Central memory CD4-positive, alpha-beta T cell (primary cell): Measurements from ENCODE around the gene RGS17.
"Not testable (repeated sequence)": the region's sequence is repeated elsewhere in the genome, so short reads cannot be mapped to it uniquely, and the experiment has no call there.

Source experiments
- DNase-seq: peaks from one replicate; pipeline ENCODE4 v3.0.0; 2022
- total RNA-seq, 3 experiments: gene quantifications; one replicate each; lab custom pipeline; 2026; lab: John Stamatoyannopoulos, UW

RGS17 gene, protein sequence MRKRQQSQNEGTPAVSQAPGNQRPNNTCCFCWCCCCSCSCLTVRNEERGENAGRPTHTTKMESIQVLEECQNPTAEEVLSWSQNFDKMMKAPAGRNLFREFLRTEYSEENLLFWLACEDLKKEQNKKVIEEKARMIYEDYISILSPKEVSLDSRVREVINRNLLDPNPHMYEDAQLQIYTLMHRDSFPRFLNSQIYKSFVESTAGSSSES
- total RNA-seq, result 0 to 0.05 (median 0) reads per million in 3 experiments

DNA sequence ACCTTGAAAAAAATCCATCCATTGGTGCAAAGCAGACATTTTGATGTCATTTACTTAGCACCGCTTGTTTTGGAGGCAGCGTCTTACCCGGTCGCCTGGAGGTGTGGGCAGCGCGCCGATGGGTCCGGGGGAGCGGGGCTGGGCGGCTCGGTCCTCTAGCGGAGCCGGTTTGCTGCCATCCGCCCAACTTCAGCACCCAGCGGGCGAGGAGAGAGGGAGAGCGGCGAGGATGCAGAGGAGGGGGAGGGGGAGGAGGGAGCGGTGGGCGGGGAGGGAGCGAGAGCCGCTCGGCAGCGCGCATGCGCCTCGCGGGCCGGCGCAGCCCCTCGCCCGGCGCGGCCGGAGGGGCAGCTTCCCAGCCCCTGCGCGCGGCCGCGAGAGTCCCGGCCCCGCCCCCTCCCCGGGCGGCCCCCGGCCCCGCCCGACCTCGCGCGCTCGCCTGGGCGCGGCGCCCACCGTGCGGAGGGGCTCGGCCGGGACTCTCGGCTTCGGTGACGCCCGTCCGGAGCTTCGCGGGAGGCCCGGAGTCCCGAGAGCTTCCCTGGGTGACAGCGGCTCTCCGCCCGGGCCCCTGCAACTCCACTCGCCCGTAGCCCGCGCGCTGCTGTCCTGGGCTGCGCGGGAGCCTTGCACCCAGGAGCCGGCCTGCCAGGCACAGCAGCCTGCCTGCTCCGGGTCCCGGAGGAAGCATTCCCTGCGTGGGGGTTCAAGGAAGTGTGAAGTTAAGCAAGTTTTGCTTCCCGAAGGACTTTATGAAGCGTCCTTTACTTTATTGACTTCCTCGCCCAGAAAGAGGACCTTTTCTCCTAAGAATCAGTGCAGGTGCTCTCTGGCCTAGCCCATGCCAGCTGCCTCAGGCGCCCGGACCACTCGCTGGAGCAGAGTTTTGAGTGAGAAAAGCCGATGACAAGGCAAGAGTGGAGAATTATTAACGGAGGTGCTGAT is at the start of gene RGS17:
Gene RGS17 (minus strand): TSS at position 246 of the 945 bp plus-strand sequence. CDS start 87,264 bp downstream, outside the sequence.
- no peak for DNase-seq

DNA sequence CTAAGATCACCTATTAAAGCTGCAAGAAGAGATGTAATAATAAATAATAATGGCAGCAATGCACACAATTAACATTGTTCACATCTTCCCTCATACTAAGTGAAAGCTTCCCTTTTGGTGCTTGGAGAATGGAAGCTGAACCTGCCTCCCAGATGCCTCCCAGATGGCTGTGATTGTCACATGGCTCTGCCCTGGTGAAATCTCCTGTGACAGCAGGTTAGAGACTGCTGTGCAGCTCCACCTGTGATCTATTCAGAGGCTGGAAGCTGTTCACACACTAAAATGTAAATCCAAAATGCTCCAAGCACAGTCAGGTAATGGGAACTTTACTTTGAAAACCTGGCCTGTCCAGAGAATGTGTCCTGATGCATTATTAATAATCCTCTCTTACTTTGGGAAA is 41.7 kb upstream of the RGS17 start:
- no peak for DNase-seq

DNA sequence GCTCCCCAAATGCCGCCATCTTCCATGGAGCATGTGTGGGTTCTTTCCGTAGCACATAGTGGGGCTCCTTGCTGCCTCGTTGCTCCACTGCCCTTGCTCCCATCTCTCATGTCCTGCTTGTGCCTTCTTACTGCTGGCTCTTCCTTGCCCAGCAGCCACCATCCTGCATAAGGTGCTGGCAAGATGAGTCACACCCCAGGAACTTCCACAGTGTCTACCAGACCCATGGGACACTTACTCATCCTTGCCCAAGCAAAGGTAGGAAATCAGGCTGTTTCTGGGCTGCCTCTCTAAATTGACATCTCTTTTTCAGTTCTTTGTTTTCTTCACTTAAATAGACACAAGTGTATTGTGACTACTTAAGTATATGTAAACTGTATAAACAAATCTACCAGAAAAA is 39.4 kb upstream of the RGS17 start:
- no peak for DNase-seq

DNA sequence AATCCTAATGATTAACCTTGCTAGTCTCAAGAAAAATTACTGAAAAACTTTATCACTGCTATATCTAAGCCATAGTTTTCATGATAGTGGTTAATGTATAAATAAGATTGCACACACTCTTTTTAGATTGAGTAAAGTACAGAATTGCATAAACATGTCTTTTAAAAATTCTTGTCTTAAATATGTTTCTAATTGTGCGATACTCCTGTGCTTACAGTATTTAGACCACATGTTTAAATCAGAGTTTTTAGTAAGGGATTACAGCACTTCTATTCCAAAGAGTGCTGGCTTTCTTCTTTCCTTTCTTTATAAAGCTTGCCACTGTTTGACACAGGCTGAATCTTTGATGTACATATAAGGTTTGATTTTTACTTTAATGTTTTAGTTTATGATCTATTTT is 36.8 kb upstream of the RGS17 start:
- DNase-seq, result no peak

DNA sequence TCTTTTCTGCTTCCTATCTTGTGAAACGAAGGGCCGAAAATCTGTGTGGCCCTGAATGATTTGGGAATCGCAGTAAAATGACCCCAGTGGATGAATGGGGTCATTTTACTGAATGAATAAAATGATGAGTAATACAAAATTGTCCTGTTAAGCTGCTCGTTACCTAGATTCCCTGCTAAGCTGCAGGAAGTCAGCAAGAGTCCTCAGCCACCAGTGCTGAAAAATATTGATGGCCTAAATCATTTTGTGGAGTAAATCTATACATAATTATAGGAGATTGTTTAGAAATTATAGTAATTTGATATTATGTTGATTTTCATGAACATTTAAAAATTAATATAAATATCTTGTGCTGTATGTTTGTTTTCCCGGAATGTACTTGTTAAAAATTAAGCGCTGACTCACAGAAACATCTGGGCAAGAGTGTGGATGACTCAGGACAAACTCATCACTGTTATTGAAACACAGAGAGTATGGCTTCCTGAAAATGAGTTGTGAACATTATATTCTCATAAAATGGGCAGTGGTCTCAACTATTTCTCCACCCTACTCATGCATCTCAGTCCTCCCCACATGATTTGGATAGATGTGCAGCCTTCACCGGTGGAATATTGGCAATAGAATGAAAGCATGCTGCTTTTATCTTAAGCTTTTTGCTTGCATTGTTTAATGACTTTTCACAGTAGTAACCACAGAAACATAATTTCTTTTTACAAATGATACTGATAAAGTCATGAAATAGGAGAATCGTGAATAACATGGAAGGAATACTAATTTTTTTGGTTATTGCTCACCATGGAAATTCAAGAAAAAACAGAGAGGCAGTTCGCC is 36.2 kb upstream of the RGS17 start:
- DNase-seq, result no peak

DNA sequence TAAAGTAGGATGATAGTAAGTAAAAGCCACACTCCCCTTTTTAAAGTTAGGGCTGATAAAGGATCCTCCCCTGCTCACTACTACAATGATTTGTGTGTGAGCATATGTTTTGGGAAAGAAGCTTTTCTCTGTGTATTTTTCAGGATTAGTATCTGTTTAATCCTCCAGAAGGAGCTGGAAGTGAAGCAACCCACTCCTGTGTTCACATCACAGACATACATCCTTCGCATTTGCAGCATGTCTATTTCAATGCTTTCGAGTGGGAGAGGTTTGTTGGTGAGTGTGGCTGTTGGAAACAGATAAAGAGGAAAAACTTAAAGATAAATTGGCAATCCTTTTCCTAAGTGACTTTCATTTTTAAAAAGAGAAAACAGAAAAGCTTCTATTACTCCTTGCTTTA is 31.6 kb upstream of the RGS17 start:
- DNase-seq, result no peak

DNA sequence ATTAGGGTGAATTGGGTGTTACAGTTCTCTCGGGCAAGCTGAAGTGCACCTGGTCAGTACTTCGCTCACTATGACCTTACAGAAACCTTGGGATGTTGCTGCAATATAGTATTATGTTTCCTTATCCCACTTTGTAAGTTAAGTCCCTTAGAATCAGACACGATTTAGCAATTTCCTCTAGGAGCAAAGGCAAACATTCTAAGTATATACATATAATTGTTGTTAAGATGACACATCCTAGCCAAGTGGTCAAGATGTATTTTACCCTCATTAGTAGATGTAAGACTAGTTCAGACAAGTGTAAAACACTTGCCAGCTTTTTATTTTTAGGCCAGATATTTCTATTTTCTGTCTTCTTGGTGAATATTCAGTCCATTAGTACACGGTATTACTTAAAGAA is 31.1 kb upstream of the RGS17 start:
- DNase-seq, result no peak

DNA sequence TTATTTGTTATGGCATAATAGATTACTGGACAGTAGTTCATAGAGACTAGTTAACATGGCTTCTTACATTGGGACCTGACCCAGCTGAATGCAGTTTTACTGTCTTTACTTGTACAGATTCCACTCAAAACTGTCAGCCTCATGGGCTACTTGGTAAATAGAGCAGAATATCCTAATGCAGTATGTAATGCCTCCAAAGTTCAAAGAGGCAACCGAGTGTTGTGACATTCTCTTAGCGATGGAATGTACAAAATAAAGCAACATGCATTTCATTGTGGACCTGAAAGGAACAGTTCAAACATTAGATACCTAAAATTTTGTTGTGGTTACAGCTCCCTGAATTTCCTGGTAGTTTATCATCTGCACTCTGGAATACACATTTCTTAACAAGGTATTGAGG is 29.1 kb upstream of the RGS17 start:
- DNase-seq, result no peak

DNA sequence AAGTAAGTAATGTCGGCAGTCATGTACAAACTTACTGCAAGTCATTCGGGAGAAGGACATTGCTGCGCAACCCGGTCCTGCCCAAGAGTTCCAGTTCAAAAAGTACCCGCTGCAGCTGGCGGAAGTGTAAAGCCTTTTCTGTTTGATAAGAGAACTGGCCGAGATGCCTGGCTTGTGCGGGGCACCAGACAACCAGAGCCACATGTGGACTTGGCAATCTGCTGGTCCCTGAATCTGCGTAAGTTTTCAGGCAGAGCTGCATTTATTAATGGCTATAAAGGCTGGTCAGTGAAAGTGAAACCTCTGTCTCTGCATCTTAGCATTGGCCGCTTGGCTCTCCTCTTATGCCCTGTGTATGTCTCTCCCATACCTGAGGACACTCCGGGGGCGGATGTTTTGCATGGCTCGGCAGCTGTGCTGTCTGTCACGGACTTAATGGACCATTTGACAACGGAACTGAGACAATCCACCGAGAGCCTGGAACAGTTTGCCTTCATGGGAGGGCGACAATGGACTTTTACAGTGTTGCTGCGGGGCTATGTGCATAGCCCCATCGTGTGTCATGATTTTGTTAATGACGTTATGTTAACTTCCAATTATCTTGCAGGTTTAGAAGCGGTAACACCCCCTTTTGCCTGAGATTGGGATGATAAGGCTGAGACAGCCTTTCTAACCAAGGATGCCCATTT is 19.8 kb upstream of the RGS17 start:
- no peak for DNase-seq

DNA sequence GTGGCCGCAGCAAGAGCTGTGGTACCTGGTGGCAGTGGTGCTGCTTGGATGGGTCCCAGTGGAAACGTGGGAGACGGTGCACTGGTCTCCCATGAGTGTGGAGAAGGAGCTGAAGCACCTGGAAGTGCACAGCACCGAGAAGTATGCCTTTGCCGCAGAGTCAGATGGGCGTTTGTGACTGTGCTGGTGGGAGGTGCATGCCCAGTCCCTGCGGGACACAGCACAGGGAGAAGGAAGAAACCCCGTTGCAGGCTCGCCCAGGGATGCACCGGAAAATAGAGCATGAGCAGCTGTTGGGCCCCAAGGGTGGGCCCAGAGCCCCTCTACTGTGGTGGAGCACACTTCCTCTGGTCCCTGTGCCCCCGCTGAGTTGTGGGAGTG is 19.3 kb upstream of the RGS17 start:
- no peak for DNase-seq

DNA sequence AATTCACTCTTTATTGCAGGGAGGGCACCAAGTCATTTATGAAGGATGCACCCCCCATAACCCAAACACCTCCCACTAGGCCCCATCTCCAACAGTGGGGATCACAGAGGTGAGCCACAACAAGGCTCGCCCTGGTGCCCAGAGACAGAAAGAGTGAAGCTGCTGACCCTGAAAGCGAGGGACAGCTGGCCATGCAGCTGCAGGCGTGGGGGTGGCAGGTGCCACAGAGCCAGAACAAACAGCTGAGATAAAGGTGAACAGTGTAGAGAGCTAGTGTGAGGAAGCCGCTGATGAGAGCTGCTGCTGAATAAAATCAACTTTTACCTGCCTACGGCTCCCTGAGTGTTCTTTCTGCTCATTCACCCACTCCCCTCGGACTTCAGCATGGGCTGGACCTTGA is 18.8 kb upstream of the RGS17 start:
- no peak for DNase-seq

DNA sequence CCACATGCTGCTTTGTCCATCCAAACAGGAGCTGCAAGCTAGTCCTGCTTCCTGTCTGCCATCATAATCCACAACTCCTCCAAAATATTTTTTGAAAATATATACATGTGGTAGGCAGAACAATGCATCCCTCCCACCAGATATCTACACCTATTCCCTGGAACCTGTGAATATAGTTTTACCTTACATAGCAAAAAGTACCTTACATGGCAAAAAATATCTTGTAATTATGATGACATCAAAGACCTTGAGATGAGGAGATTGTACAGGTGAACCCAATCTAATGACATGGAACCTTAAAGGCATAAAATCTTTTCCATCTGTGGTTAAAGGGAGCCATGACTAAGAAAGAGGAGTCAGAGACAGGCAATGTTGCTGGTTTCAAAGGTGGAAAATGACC is 15.3 kb upstream of the RGS17 start:
- no peak for DNase-seq

DNA sequence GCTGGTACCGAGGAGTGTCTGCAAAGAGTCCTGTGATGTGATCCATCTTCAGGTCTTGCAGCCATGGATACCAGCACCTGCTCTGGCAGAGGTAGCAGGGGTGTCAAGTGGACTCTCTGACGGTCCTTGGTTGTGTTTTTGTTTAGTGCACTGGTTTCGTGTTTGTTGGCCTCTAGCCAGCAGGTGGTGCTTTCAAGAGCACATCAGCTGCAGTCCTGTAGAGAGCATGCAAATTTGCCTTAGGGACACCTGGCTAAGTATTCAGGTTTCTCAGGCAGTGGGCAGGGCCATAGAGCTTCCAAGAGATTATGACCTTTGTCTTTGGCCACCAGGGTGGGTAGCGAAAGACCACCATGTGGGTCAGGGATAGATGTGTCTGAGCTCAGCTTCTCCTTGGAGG is 14.5 kb upstream of the RGS17 start:
- no peak for DNase-seq

DNA sequence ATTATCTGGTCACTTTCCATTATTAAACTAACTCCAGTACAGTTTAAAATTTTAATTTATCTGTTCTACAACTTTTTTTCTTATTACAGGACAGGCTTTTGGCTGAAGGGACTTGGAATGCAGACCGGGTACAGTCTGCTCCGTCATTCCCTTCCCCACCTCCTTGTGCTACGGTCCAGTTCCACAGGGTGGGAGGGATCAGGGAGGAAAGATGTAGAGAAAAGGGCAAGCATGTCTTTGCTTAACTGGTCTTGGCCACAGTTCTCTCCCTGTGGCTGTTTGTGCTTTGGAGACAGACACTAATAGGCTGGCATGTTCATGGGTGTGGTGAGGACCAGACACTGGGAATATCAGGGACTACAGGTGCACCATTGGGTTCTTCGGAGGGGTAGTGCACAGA is 12.1 kb upstream of the RGS17 start:
- no peak for DNase-seq

DNA sequence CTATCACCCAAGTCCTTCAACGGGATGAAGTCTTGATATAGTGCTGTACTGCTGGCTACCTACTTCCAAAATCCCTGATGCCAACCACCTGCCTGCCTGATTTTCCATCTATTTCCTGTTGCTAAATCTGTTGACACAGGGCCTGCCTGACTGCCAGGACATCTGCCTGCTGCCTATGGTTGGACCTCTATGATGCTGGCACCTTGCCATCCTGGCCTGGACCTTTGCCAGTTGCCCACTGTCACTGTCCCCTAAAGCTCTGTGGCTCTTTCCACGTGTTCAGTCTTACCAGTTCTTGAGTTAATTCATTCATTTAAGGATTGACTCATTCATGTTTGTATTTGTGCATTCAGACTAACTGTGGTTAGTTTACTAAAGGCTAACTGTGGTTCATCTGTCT is 9.2 kb upstream of the RGS17 start:
- no peak for DNase-seq

DNA sequence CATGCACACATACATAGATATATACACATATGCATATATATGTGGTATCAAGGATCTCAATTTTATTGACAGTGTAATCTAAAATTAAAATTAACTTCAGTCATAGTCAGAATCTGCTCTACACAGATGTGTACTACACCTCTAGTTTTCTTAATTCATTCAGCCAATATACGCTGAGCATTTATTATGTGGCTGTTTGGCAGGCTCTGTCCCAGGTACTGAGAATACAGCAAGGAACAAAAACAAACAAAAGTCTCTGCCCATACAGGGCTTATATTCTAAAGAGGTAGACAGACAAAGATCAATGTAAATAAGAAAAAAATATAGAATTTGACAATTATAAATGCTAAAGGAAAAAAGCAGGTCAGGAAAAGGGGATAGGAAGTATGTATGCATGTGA is 7.8 kb upstream of the RGS17 start:
- no peak for DNase-seq

DNA sequence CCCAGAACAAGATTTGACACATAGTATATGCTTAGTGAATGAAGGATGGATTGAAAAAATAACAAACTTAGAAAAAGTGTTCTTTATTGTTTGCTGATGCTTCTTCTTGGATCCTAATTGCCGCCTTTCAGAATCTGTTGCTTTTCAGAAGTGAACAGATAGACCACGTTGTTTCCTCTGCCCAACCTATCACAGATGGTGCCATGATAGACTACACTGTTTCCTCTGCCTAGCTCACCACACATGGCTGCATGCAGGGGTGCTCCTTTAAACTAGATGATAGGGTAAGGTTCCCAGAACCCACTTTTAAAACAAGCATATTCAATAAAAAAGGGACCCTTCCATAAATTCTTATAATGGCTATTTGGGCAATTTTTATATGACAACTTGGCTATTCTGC is 4.6 kb upstream of the RGS17 start:
- no peak for DNase-seq

DNA sequence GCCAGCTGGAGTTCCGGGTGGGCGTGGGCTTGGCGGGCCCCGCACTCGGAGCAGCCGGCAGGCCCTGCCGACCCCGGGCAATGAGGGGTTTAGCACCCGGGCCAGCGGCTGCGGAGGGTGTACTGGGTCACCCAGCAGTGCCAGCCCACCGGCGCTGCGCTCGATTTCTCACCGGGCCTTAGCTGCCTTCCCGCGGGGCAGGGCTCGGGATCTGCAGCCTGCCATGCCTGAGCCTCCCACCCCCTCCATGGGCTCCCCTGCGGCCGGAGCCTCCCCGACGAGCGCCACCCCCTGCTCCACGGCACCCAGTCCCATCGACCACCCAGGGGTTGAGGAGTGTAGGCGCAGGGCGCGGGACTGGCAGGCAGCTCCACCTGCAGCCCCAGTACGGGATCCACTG is 2.6 kb upstream of the RGS17 start:
- DNase-seq, result not testable (repeated sequence)

DNA sequence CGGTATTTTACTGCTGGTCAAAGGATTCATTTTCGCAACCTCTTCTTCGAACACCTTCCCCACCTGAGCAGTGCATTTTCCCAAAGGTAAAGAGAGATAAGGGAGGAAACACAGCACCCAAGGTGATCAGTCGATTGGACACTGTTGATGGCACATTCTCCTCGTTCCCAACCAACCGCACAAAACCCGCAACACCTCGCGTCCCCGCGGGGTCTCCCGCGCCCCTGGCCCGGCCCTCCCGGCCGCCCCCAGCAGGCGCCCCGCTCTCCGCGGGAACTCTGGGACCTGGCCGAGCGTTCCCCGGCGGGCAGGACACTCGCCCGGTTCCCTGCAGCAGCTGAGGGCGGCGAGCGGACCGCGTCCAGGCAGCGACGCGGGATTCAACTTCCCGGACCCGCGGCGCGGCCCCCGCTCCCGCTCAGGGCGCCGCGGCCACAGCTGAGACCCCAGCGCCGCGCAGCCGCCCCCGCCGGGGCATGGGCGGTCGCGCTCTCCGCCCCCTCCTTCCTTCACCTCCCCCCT is 506 bp downstream of the RGS17 start:
- DNase-seq, result no peak

DNA sequence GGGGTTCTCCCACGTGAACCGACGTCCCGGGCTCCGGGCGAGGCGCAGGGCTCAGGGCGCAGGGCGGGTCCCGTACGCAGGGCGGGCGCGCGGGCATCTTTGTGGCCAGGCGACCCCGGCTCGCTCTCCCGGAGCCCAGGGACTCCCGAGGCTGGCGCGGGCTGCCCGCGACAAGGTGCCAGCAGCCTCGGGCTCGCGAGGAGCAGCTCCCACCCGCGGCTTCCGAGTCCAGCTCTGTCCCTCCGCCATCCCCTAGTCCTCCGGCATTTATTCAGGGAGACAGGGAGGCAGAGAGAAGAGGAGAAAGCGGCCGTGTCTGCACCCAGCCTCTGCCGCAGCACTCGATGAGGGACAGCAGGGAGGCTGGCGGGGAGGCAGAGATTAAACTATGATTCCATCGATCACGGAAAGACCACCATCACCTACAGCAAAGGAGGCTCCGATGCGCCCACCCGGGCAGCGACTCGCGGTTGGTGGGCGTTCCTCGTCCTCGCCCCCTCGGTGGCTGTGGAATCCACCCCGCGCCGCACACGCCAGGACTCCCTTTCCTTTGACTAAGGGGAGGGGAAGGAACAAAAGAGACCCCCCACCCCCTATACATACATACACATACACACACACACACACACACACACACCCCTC is 1.1 kb downstream of the RGS17 start:
- no peak for DNase-seq

DNA sequence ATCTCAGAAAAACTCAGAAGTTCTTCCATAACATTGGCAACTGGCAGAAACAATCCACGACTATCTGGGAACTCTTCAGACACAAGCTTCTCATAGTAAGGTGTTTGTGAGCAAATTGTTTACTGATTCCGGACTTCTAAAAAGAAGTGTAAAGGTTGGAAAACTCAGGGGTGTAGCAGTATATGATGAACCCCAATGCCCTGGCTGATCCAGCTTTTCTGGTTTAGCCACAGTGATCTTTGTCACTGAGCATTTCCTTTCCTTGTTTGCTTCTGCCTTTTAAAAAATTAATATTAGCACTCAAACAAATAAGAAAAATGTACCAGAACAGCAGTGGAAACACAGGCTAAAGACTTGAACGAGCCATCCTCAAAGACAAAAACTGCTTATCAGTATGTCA is 4.9 kb downstream of the RGS17 start:
- no peak for DNase-seq

DNA sequence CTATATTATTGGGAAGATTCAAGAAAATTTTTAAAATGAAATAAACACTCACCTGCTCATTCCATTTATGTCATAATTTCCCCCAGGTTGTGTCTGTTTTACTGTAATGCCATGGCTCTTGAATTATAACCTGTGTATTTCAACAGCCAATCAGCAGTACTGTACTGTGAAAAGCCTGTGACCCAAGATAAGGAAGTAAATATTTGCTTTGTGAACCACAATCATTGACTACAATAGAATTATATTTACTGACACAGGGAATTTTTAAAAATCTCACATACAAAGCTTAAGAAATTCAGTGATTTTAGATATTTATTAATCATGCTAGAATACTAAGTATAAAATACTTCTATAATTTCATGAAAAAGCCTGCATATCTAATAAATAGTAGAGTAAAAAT is 6.0 kb downstream of the RGS17 start:
- no peak for DNase-seq
